Activated T-cell treated with anti-CD3 and anti-CD28 coated beads, Interleukin-2, amount 50 U/mL, for 4 hours (primary cell): ENCODE measurements around the gene ARRB2. TPM values are rescaled to one million over a fixed set of nuclear protein-coding genes. Genes with fewer than 3 reads are reported as not detected.
"Not testable (repeated sequence)": the region's sequence is repeated elsewhere in the genome, so short reads cannot be mapped to it uniquely, and the experiment has no call there.

ENCODE experiments used
- ATAC-seq, 2 donors: fragments of 200-7000 bp; cut with Tn5 transposase; one replicate each; pipeline ENCODE4 v1.10.0; 2021
- DNase-seq: peaks from one replicate; pipeline ENCODE4 v3.0.0-alpha.2; 2020
- H3K27me3 Mint-ChIP-seq: one replicate; pipeline ENCODE4 v1.8.0; 2021; ENCODE audit warnings: low read depth, mixed read lengths
- H3K36me3 Mint-ChIP-seq: one replicate; pipeline ENCODE4 v1.8.0; 2022; ENCODE audit warnings: mixed read lengths; ENCODE audit not compliant: insufficient read depth
- H3K4me1 Mint-ChIP-seq: one replicate; pipeline ENCODE4 v1.8.0; 2021; ENCODE audit warnings: low read depth, mixed read lengths
- H3K4me3 Mint-ChIP-seq: one replicate; pipeline ENCODE4 v1.8.0; 2021; ENCODE audit warnings: mild to moderate bottlenecking, moderate library complexity, mixed read lengths
- H3K9me3 Mint-ChIP-seq: one replicate; pipeline ENCODE4 v1.8.0; 2021; ENCODE audit warnings: mixed read lengths
- total RNA-seq, 3 donors: library from RNA; stranded (reverse); gene quantifications; one replicate each; pipeline ENCODE4 v1.2.1, GENCODE V29; 2021

ARRB2 gene
- total RNA-seq, 3 donors from 2014 or later = 89.7 to 99.4 (median 94.7) TPM

- Mint-ChIP-seq H3K4me1 (peaks cover 2% of the 10 kb centered on the region), H3K36me3 (peaks cover 51% of the 10 kb centered on the region), H3K9me3 (no peaks in the 10 kb centered on the region), H3K4me3 (no peak overlapping the region), H3K27me3 (no peaks in the 10 kb centered on the region)
- ATAC-seq = no peak
- no peak for DNase-seq
Measured at GRCh38 chr17:4679658-4680057, 30.8 kb upstream of the ARRB2 start.

GRCh38 chr17:4683739-4684138, 26.7 kb upstream of the ARRB2 start:
- not testable (repeated sequence) for DNase-seq, H3K4me3 Mint-ChIP-seq, H3K27me3 Mint-ChIP-seq, H3K9me3 Mint-ChIP-seq, ATAC-seq
- Mint-ChIP-seq H3K36me3 (peaks cover 55% of the 10 kb centered on the region), H3K4me1 (peaks cover 14% of the 10 kb centered on the region)

GRCh38 chr17:4689872-4690271, 20.6 kb upstream of the ARRB2 start:
- ATAC-seq, H3K27me3 Mint-ChIP-seq, H3K4me3 Mint-ChIP-seq, H3K9me3 Mint-ChIP-seq, DNase-seq: not testable (repeated sequence)
- Mint-ChIP-seq H3K4me1 (peaks cover 29% of the 10 kb centered on the region), H3K36me3 (peaks cover 47% of the 10 kb centered on the region)

- ATAC-seq (no peak), DNase-seq (no peak)
- Mint-ChIP-seq H3K4me3 (no peak overlapping the region), H3K9me3 (no peaks in the 10 kb centered on the region), H3K36me3 (peaks cover 42% of the 10 kb centered on the region), H3K4me1 (peaks cover 32% of the 10 kb centered on the region), H3K27me3 (no peaks in the 10 kb centered on the region)
Measured at GRCh38 chr17:4690745-4691144, 19.7 kb upstream of the ARRB2 start.

- peaks cover 41% of the 10 kb centered on the region for H3K4me1 Mint-ChIP-seq
- H3K4me3 Mint-ChIP-seq = no peak overlapping the region
- H3K36me3 Mint-ChIP-seq = peaks cover 47% of the 10 kb centered on the region
- no peaks in the 10 kb centered on the region for H3K27me3 Mint-ChIP-seq
- ATAC-seq = no peak
- no peak for DNase-seq
- no peaks in the 10 kb centered on the region for H3K9me3 Mint-ChIP-seq
Measured at GRCh38 chr17:4691686-4692085, 18.7 kb upstream of the ARRB2 start.

GRCh38 chr17:4693416-4693815, 17.0 kb upstream of the ARRB2 start:
- ATAC-seq = no peak
- DNase-seq = no peak
- no peaks in the 10 kb centered on the region for H3K27me3 Mint-ChIP-seq
- peaks cover 40% of the 10 kb centered on the region for H3K4me1 Mint-ChIP-seq
- no peak overlapping the region for H3K4me3 Mint-ChIP-seq
- peaks cover 43% of the 10 kb centered on the region for H3K36me3 Mint-ChIP-seq
- H3K9me3 Mint-ChIP-seq = no peaks in the 10 kb centered on the region

- Mint-ChIP-seq H3K9me3 (no peaks in the 10 kb centered on the region), H3K27me3 (no peaks in the 10 kb centered on the region), H3K4me1 (peaks cover 31% of the 10 kb centered on the region), H3K36me3 (peaks cover 22% of the 10 kb centered on the region), H3K4me3 (peak overlapping the region; percentile 57)
- ATAC-seq = peak; percentile 80 to 88
- DNase-seq = no peak
Measured at GRCh38 chr17:4696437-4696805, 14.0 kb upstream of the ARRB2 start.

- ATAC-seq, DNase-seq, H3K4me3 Mint-ChIP-seq, H3K9me3 Mint-ChIP-seq, H3K27me3 Mint-ChIP-seq: not testable (repeated sequence)
- Mint-ChIP-seq H3K36me3 (peaks cover 19% of the 10 kb centered on the region), H3K4me1 (peaks cover 43% of the 10 kb centered on the region)
Measured at GRCh38 chr17:4699401-4700056, 10.9 kb upstream of the ARRB2 start.

- Mint-ChIP-seq H3K4me1 (peaks cover 46% of the 10 kb centered on the region), H3K9me3 (no peaks in the 10 kb centered on the region), H3K36me3 (peaks cover 20% of the 10 kb centered on the region), H3K4me3 (peak overlapping the region; percentile 93), H3K27me3 (no peaks in the 10 kb centered on the region)
- ATAC-seq (no peak), DNase-seq (no peak)
Measured at GRCh38 chr17:4701116-4701515, 9.3 kb upstream of the ARRB2 start.

- Mint-ChIP-seq H3K27me3 (no peaks in the 10 kb centered on the region), H3K4me3 (peak overlapping the region; percentile 93), H3K36me3 (peaks cover 9% of the 10 kb centered on the region), H3K9me3 (no peaks in the 10 kb centered on the region), H3K4me1 (peaks cover 35% of the 10 kb centered on the region)
- DNase-seq (no peak), ATAC-seq (no peak)
Measured at GRCh38 chr17:4703330-4703691, 7.1 kb upstream of the ARRB2 start.

- H3K36me3 Mint-ChIP-seq, DNase-seq, H3K27me3 Mint-ChIP-seq, H3K9me3 Mint-ChIP-seq, ATAC-seq: not testable (repeated sequence)
- H3K4me3 Mint-ChIP-seq = peak overlapping the region; percentile 93
- peaks cover 36% of the 10 kb centered on the region for H3K4me1 Mint-ChIP-seq
Measured at GRCh38 chr17:4704574-4704907, 5.9 kb upstream of the ARRB2 start.

GRCh38 chr17:4704991-4705390, 5.4 kb upstream of the ARRB2 start:
- DNase-seq = no peak
- peak overlapping the region; percentile 93 for H3K4me3 Mint-ChIP-seq
- peaks cover 40% of the 10 kb centered on the region for H3K4me1 Mint-ChIP-seq

GRCh38 chr17:4706121-4706520, 4.3 kb upstream of the ARRB2 start:
- Mint-ChIP-seq H3K4me1 (peaks cover 39% of the 10 kb centered on the region), H3K4me3 (peak overlapping the region; percentile 43)

More at GRCh38 chr17:4704991-4705390, 5.4 kb upstream of the ARRB2 start:
- no peaks in the 10 kb centered on the region for H3K9me3 Mint-ChIP-seq
- H3K36me3 Mint-ChIP-seq = peaks cover 9% of the 10 kb centered on the region
- no peak for ATAC-seq
- H3K27me3 Mint-ChIP-seq = no peaks in the 10 kb centered on the region

GRCh38 chr17:4708436-4708835, 2.0 kb upstream of the ARRB2 start:
- Mint-ChIP-seq H3K4me3 (no peak overlapping the region), H3K9me3 (no peaks in the 10 kb centered on the region), H3K27me3 (no peaks in the 10 kb centered on the region), H3K4me1 (peaks cover 37% of the 10 kb centered on the region), H3K36me3 (peaks cover 2% of the 10 kb centered on the region)
- DNase-seq (no peak), ATAC-seq (no peak)

More at GRCh38 chr17:4706121-4706520, 4.3 kb upstream of the ARRB2 start:
- no peaks in the 10 kb centered on the region for H3K27me3 Mint-ChIP-seq
- DNase-seq (no peak), ATAC-seq (no peak)
- no peaks in the 10 kb centered on the region for H3K9me3 Mint-ChIP-seq
- H3K36me3 Mint-ChIP-seq = peaks cover 9% of the 10 kb centered on the region

- peak; percentile 39 for DNase-seq
- H3K4me3 Mint-ChIP-seq = peak overlapping the region; percentile 94
- peak in 1 of 2 donors; percentile 4 for ATAC-seq
- peaks cover 2% of the 10 kb centered on the region for H3K36me3 Mint-ChIP-seq
- peaks cover 49% of the 10 kb centered on the region for H3K4me1 Mint-ChIP-seq
- H3K9me3 Mint-ChIP-seq = no peaks in the 10 kb centered on the region
- H3K27me3 Mint-ChIP-seq = no peaks in the 10 kb centered on the region
Measured at GRCh38 chr17:4710693-4711634, 532 bp downstream of the ARRB2 start.
